OCI-LY1 (cell line): Measurements from ENCODE around the gene TM9SF4.

ENCODE experiments used
- EZH2 ChIP-seq: fragments of 200-600 bp; sonication (generic), shearing (Covaris generic); IDR thresholded peaks from 2 replicates; pipeline ENCODE4 v1.8.0; 2017; ENCODE audit warnings: borderline replicate concordance, mixed run types, mild to moderate bottlenecking, antibody characterized with exemption, low read length, moderate library complexity, mixed read lengths
- TF ChIP-seq, protein P1 (sequence below): fragments of 200-600 bp; sonication (generic), shearing (Covaris generic); IDR thresholded peaks from 2 replicates; pipeline ENCODE4 v1.5.1; 2017; ENCODE audit warnings: mild to moderate bottlenecking, antibody characterized with exemption, low read length, moderate library complexity, mixed read lengths

GRCh38 chr20:32111753-32112152 is 2.2 kb downstream of the TM9SF4 start:
- TF ChIP-seq, protein P1, sequence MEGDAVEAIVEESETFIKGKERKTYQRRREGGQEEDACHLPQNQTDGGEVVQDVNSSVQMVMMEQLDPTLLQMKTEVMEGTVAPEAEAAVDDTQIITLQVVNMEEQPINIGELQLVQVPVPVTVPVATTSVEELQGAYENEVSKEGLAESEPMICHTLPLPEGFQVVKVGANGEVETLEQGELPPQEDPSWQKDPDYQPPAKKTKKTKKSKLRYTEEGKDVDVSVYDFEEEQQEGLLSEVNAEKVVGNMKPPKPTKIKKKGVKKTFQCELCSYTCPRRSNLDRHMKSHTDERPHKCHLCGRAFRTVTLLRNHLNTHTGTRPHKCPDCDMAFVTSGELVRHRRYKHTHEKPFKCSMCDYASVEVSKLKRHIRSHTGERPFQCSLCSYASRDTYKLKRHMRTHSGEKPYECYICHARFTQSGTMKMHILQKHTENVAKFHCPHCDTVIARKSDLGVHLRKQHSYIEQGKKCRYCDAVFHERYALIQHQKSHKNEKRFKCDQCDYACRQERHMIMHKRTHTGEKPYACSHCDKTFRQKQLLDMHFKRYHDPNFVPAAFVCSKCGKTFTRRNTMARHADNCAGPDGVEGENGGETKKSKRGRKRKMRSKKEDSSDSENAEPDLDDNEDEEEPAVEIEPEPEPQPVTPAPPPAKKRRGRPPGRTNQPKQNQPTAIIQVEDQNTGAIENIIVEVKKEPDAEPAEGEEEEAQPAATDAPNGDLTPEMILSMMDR = no peak
- no peak for TF ChIP-seq EZH2
